HG03159 (cell line): ENCODE measurements around the gene OLIG1.

ENCODE experiments used
- ATAC-seq: cut with Tn5 transposase; IDR thresholded peaks from one replicate; pipeline ENCODE4 v1.9.1; 2021; ENCODE audit warnings: mild to moderate bottlenecking, moderate library complexity; ENCODE audit not compliant: unreplicated experiment

OLIG1 gene, protein sequence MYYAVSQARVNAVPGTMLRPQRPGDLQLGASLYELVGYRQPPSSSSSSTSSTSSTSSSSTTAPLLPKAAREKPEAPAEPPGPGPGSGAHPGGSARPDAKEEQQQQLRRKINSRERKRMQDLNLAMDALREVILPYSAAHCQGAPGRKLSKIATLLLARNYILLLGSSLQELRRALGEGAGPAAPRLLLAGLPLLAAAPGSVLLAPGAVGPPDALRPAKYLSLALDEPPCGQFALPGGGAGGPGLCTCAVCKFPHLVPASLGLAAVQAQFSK

DNA sequence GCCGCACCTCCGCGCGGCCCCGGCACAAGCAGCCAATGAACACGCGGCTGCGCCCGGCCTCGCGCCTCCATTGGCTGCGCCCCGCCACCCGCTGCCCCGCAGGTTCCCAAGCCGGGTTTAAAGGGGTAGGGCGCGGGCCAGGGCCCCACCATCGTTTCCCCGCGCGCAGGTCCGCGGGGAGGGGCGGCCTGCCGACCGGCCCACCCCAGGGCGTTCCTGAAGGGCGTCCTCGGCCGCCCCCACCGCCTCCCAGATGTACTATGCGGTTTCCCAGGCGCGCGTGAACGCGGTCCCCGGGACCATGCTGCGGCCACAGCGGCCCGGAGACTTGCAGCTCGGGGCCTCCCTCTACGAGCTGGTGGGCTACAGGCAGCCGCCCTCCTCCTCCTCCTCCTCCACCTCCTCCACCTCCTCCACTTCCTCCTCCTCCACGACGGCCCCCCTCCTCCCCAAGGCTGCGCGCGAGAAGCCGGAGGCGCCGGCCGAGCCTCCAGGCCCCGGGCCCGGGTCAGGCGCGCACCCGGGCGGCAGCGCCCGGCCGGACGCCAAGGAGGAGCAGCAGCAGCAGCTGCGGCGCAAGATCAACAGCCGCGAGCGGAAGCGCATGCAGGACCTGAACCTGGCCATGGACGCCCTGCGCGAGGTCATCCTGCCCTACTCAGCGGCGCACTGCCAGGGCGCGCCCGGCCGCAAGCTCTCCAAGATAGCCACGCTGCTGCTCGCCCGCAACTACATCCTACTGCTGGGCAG is at the start of gene OLIG1:
Gene OLIG1, plus strand, starts transcription at position 148 of the 750 bp plus-strand sequence. Its CDS starts 106 bp downstream, at position 254.
- ATAC-seq = peak; percentile 50

DNA sequence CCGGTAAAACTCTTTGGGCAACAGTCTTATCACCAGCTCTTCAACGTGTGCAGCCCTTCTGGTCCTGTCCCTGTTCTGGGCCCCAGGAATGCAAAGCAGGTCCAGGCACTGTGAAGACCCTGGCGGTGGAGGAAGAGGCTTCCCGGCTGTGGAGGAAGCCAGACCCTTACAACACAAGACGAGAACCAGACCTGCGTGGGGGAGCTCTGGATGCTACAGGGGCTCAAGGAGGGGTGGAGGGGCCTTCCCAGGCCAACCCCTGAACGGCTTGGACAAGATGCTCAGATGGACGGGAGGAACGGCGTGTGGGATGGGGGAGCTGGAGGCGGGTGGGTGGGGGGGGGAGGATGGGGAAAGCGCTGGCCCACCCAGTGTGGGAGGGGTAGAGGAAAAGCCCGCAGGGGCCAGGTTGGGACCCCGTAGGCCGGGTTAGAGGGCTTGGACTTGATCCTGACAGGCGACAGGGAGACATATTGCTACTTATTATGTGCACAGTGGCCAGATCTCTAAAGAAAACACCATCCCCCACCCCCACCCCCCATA is 49.3 kb upstream of the OLIG1 start:
- ATAC-seq = no peak

DNA sequence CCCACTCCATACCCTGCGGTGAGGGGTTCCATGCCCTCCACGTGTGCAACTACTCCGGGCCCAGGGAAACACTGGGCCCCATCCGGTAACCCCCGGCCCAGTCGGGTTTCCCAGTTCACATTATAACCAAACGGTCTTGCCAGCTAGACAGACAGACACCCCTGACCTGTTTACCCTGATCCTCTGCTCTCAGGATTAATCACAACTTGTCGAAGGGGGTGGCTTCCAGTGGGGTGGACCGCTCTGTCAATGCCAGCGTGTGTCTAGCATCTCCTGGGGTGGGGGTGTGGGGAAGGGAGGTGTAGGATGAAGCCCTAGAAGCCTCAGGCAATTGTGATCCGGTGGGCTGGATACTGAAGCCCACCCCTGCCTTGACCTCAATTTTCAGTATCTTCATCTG is 48.8 kb upstream of the OLIG1 start:
- ATAC-seq = no peak

DNA sequence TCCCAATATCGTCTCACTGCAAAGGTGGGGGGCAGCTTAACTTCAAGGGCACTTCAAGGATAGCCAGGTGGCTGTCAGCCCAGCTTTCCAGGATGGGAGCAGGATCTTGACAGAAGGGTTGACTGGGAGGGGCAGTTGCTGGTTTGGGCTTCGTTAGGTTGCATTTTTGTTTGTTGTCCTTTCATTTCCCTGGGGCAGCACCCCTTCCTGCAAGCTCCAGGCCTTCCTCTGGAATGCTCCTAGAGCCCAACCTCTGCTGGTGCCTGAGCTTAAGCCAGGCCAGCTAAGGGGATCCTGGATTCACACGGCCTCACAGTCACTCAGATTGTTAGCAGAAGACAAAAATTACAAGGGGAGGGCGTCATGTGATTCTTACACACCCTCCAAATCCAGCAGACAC is 48.3 kb upstream of the OLIG1 start:
- ATAC-seq = no peak

DNA sequence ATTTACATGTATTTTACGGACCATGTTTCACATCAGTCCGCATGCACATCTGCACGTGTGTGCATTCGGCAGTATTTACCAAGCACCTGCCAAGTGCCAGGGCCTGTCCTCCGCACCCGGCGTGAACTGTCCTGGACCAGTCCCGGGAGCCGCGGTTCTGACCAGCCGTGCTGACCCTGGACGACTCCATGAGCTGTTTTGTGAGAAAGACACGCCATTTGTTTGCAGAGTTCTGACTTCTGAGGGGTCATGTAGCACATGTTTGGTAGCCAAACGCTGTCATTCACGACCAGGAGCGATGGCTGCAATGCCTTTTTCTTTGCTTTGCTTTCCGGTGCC is 47.5 kb upstream of the OLIG1 start:
- no peak for ATAC-seq

DNA sequence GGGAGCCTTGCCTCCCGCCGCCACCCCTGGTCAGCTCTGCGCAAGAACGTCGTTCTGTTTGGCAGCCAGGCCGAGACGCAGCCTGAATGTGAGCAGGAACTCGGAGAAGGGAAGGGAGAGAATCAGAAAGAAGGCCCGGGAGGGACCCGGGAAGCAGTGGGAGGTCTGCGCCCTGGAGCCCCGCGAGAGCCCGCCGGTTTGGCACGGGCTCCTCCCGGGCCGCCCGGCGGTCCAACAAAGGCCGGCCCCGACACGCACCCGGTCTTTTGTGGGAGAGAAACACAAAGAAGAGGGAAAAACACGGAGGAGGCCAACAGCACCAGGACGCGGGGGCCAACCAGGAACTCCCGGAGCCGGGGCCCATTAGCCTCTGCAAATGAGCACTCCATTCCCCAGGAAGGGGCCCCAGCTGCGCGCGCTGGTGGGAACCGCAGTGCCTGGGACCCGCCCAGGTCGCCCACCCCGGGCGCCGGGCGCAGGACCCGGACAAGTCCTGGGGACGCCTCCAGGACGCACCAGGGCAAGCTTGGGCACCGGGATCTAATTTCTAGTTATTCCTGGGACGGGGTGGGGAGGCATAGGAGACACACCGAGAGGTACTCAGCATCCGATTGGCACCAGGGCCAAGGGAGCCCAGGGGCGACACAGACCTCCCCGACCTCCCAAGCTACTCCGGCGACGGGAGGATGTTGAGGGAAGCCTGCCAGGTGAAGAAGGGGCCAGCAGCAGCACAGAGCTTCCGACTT is 46.9 kb upstream of the OLIG1 start:
- no peak for ATAC-seq

DNA sequence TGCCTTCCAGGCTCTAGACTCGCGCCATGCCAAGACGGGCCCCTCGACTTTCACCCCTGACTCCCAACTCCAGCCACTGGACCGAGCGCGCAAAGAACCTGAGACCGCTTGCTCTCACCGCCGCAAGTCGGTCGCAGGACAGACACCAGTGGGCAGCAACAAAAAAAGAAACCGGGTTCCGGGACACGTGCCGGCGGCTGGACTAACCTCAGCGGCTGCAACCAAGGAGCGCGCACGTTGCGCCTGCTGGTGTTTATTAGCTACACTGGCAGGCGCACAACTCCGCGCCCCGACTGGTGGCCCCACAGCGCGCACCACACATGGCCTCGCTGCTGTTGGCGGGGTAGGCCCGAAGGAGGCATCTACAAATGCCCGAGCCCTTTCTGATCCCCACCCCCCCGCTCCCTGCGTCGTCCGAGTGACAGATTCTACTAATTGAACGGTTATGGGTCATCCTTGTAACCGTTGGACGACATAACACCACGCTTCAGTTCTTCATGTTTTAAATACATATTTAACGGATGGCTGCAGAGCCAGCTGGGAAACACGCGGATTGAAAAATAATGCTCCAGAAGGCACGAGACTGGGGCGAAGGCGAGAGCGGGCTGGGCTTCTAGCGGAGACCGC is 46.3 kb upstream of the OLIG1 start:
- no peak for ATAC-seq

DNA sequence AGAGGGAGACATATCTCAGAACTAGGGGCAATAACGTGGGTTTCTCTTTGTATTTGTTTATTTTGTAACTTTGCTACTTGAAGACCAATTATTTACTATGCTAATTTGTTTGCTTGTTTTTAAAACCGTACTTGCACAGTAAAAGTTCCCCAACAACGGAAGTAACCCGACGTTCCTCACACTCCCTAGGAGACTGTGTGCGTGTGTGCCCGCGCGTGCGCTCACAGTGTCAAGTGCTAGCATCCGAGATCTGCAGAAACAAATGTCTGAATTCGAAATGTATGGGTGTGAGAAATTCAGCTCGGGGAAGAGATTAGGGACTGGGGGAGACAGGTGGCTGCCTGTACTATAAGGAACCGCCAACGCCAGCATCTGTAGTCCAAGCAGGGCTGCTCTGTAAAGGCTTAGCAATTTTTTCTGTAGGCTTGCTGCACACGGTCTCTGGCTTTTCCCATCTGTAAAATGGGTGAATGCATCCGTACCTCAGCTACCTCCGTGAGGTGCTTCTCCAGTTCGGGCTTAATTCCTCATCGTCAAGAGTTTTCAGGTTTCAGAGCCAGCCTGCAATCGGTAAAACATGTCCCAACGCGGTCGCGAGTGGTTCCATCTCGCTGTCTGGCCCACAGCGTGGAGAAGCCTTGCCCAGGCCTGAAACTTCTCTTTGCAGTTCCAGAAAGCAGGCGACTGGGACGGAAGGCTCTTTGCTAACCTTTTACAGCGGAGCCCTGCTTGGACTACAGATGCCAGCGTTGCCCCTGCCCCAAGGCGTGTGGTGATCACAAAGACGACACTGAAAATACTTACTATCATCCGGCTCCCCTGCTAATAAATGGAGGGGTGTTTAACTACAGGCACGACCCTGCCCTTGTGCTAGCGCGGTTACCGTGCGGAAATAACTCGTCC is 45.5 kb upstream of the OLIG1 start:
- no peak for ATAC-seq

DNA sequence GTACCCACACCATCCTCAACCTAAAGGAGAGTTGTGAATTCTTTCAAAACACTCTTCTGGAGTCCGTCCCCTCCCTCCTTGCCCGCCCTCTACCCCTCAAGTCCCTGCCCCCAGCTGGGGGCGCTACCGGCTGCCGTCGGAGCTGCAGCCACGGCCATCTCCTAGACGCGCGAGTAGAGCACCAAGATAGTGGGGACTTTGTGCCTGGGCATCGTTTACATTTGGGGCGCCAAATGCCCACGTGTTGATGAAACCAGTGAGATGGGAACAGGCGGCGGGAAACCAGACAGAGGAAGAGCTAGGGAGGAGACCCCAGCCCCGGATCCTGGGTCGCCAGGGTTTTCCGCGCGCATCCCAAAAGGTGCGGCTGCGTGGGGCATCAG is 44.8 kb upstream of the OLIG1 start:
- no peak for ATAC-seq

DNA sequence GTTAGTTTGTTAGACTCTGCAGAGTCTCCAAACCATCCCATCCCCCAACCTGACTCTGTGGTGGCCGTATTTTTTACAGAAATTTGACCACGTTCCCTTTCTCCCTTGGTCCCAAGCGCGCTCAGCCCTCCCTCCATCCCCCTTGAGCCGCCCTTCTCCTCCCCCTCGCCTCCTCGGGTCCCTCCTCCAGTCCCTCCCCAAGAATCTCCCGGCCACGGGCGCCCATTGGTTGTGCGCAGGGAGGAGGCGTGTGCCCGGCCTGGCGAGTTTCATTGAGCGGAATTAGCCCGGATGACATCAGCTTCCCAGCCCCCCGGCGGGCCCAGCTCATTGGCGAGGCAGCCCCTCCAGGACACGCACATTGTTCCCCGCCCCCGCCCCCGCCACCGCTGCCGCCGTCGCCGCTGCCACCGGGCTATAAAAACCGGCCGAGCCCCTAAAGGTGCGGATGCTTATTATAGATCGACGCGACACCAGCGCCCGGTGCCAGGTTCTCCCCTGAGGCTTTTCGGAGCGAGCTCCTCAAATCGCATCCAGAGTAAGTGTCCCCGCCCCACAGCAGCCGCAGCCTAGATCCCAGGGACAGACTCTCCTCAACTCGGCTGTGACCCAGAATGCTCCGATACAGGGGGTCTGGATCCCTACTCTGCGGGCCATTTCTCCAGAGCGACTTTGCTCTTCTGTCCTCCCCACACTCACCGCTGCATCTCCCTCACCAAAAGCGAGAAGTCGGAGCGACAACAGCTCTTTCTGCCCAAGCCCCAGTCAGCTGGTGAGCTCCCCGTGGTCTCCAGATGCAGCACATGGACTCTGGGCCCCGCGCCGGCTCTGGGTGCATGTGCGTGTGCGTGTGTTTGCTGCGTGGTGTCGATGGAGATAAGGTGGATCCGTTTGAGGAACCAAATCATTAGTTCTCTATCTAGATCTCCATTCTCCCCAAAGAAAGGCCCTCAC is 44.2 kb upstream of the OLIG1 start, which contains the start of gene OLIG2:
Gene OLIG2, plus strand, starts transcription at position 447 of the 954 bp plus-strand sequence. CDS start 928 bp downstream, outside the sequence.
- no peak for ATAC-seq

DNA sequence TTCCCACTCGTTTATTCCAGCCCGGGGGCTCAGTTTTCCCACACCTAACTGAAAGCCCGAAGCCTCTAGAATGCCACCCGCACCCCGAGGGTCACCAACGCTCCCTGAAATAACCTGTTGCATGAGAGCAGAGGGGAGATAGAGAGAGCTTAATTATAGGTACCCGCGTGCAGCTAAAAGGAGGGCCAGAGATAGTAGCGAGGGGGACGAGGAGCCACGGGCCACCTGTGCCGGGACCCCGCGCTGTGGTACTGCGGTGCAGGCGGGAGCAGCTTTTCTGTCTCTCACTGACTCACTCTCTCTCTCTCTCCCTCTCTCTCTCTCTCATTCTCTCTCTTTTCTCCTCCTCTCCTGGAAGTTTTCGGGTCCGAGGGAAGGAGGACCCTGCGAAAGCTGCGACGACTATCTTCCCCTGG is 43.5 kb upstream of the OLIG1 start:
- no peak for ATAC-seq

DNA sequence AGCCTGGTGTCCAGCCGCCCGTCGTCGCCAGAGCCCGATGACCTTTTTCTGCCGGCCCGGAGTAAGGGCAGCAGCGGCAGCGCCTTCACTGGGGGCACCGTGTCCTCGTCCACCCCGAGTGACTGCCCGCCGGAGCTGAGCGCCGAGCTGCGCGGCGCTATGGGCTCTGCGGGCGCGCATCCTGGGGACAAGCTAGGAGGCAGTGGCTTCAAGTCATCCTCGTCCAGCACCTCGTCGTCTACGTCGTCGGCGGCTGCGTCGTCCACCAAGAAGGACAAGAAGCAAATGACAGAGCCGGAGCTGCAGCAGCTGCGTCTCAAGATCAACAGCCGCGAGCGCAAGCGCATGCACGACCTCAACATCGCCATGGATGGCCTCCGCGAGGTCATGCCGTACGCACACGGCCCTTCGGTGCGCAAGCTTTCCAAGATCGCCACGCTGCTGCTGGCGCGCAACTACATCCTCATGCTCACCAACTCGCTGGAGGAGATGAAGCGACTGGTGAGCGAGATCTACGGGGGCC is 43.0 kb upstream of the OLIG1 start:
- ATAC-seq = no peak

DNA sequence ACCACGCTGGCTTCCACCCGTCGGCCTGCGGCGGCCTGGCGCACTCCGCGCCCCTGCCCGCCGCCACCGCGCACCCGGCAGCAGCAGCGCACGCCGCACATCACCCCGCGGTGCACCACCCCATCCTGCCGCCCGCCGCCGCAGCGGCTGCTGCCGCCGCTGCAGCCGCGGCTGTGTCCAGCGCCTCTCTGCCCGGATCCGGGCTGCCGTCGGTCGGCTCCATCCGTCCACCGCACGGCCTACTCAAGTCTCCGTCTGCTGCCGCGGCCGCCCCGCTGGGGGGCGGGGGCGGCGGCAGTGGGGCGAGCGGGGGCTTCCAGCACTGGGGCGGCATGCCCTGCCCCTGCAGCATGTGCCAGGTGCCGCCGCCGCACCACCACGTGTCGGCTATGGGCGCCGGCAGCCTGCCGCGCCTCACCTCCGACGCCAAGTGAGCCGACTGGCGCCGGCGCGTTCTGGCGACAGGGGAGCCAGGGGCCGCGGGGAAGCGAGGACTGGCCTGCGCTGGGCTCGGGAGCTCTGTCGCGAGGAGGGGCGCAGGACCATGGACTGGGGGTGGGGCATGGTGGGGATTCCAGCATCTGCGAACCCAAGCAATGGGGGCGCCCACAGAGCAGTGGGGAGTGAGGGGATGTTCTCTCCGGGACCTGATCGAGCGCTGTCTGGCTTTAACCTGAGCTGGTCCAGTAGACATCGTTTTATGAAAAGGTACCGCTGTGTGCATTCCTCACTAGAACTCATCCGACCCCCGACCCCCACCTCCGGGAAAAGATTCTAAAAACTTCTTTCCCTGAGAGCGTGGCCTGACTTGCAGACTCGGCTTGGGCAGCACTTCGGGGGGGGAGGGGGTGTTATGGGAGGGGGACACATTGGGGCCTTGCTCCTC is 42.3 kb upstream of the OLIG1 start:
- ATAC-seq = no peak

DNA sequence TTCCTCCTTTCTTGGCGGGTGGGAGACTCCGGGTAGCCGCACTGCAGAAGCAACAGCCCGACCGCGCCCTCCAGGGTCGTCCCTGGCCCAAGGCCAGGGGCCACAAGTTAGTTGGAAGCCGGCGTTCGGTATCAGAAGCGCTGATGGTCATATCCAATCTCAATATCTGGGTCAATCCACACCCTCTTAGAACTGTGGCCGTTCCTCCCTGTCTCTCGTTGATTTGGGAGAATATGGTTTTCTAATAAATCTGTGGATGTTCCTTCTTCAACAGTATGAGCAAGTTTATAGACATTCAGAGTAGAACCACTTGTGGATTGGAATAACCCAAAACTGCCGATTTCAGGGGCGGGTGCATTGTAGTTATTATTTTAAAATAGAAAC is 41.7 kb upstream of the OLIG1 start:
- no peak for ATAC-seq

DNA sequence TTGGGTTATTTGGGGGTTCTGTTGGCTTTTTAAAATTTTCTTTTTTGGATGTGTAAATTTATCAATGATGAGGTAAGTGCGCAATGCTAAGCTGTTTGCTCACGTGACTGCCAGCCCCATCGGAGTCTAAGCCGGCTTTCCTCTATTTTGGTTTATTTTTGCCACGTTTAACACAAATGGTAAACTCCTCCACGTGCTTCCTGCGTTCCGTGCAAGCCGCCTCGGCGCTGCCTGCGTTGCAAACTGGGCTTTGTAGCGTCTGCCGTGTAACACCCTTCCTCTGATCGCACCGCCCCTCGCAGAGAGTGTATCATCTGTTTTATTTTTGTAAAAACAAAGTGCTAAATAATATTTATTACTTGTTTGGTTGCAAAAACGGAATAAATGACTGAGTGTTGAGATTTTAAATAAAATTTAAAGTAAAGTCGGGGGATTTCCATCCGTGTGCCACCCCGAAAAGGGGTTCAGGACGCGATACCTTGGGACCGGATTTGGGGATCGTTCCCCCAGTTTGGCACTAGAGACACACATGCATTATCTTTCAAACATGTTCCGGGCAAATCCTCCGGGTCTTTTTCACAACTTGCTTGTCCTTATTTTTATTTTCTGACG is 41.1 kb upstream of the OLIG1 start:
- ATAC-seq = no peak

DNA sequence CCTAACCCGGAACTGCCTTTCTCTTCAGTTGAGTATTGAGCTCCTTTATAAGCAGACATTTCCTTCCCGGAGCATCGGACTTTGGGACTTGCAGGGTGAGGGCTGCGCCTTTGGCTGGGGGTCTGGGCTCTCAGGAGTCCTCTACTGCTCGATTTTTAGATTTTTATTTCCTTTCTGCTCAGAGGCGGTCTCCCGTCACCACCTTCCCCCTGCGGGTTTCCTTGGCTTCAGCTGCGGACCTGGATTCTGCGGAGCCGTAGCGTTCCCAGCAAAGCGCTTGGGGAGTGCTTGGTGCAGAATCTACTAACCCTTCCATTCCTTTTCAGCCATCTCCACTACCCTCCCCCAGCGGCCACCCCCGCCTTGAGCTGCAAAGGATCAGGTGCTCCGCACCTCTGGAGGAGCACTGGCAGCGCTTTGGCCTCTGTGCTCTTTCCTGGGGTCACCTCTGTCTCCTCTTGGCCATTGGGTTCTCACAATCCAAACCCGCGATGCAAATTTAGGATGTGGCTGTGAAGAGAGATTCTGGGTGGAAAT is 40.5 kb upstream of the OLIG1 start:
- no peak for ATAC-seq

DNA sequence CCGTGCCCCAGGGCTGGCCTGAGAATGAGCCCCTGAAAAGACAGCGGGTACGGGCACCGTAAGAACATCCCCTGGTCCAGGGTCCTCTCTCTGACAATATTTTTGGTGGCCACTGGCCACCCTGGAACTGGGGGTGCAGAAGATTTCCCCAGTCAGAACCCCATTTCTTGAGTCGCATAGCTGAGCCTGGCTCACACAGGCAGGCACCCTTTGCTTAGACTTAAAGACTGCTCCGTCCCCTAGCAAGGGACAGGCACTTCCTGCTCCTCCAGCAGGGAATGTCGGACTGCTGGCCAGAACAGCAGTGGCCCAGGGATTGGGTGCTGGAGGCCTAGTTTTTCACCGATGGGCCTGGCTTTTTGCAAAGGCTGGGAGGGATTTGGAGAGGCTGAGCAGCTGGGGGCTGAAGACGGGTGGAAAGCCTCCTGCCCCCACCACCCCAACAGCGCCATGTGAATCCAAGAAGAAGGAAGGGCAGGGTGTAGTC is 39.9 kb upstream of the OLIG1 start:
- no peak for ATAC-seq
